Measurements from ENCODE around the gene LTA. TPM values are rescaled to one million over a fixed set of nuclear protein-coding genes. Genes with fewer than 3 reads are reported as not detected.
A peak's percentile ranks its signal among the peaks of the same experiment; 100 is the strongest.

LTA gene
- total RNA-seq, 8 experiments from 2014 or later: 0.11 to 0.76 (median 0.41) TPM; not detected in 2

- H3K4me1 ChIP-seq (replicated peaks in 1 of 2): no peaks in the 10 kb centered on the region
- WGBS, 10 experiments: 55 to 100% (median 67%) methylated on average over 1 to 2 of the region's 2 CpGs; no CpG with 5 or more reads in 5 of the 10 experiments
- no peak for ATAC-seq (replicated peaks in 6 of 8)
- in situ Hi-C loops (cut with MboI; ENCODE audit: low pct_unique_long_range_greater_than_20kb in 2 of 9, low sequenced_read_pairs in 9 of 9, unreplicated experiment in 9 of 9): no loop called here
- H3K27ac ChIP-seq: no peak overlapping the region
- H3K4me3 ChIP-seq: no peak overlapping the region
Measured at GRCh38 chr6:31617010-31617409, 44.9 kb downstream of the LTA start.

GRCh38 chr6:31619805-31620585 lies 47.9 kb downstream of the LTA start:
- peak; percentile 82 to 91 (median 90) for ATAC-seq (replicated peaks in 6 of 8)
- H3K4me3 ChIP-seq: peak overlapping the region; percentile 58 to 91 (median 85)
- WGBS, 10 experiments: 0 to 20% (median 1%) methylated on average over 2 to 22 of the region's 50 CpGs; no CpG with 5 or more reads in 1 of the 10 experiments
- peaks cover 7 to 9% of the 10 kb centered on the region in 2 donors for H3K4me1 ChIP-seq (replicated peaks in 1 of 2)
- peak overlapping the region; percentile 97 to 98 for H3K27ac ChIP-seq
- in situ Hi-C loops (cut with MboI; ENCODE audit: low pct_unique_long_range_greater_than_20kb in 2 of 9, low sequenced_read_pairs in 9 of 9, unreplicated experiment in 9 of 9): no loop called here

- whole genome bisulfite sequencing, 10 experiments: 0% methylated on average over 3 to 4 of the region's 67 CpGs; no CpG with 5 or more reads in 6 of the 10 experiments
- H3K4me3 ChIP-seq: peak within 1 kb of the TSS; percentile 58 to 91 (median 85)
- H3K27ac ChIP-seq: peak within 1 kb of the TSS; percentile 97 to 98
- peaks cover 7 to 9% of the 10 kb centered on the region in 2 donors for H3K4me1 ChIP-seq (replicated peaks in 1 of 2)
- in situ Hi-C loops (cut with MboI; ENCODE audit: low pct_unique_long_range_greater_than_20kb in 2 of 9, low sequenced_read_pairs in 9 of 9, unreplicated experiment in 9 of 9): no loop called here
- ATAC-seq (replicated peaks in 6 of 8): peak; percentile 16 to 75 (median 70)
Measured at GRCh38 chr6:31620586-31621319, 48.7 kb downstream of the LTA start, which contains the start of gene PRRC2A. Gene PRRC2A, plus strand, starts transcription at chr6:31620715. Its CDS starts 2,075 bp downstream, at chr6:31622790.

- in situ Hi-C loops (cut with MboI; ENCODE audit: low pct_unique_long_range_greater_than_20kb in 2 of 9, low sequenced_read_pairs in 9 of 9, unreplicated experiment in 9 of 9): no loop called here
- WGBS, 10 experiments: 0 to 3% (median 1%) methylated on average over 6 to 14 of the region's 15 CpGs
- Histone ChIP-seq H3K4me3 (peak overlapping the region; percentile 58 to 91 (median 85)), H3K27ac (peak overlapping the region; percentile 91 to 96), H3K4me1 (replicated peaks in 1 of 2) (peaks cover 7 to 9% of the 10 kb centered on the region in 2 donors)
- no peak for ATAC-seq (replicated peaks in 6 of 8)
Measured at GRCh38 chr6:31621320-31621939, 49.3 kb downstream of the LTA start.

GRCh38 chr6:31621991-31622390 lies 49.9 kb downstream of the LTA start:
- peak overlapping the region in 1 of 2 donors; percentile 96 for H3K27ac ChIP-seq
- peak overlapping the region; percentile 58 to 91 (median 85) for H3K4me3 ChIP-seq
- WGBS, 10 experiments: 0 to 9% (median 0%) methylated on average over 1 to 4 of the region's 4 CpGs; no CpG with 5 or more reads in 2 of the 10 experiments

GRCh38 chr6:31622684-31623091 lies 50.6 kb downstream of the LTA start:
- no peak for ATAC-seq (replicated peaks in 6 of 8)
- H3K4me1 ChIP-seq (replicated peaks in 1 of 2): peaks cover 7 to 9% of the 10 kb centered on the region in 2 donors
- peak overlapping the region in 4 of 5 donors; percentile 82 to 91 (median 88) for H3K4me3 ChIP-seq
- in situ Hi-C loops (cut with MboI; ENCODE audit: low pct_unique_long_range_greater_than_20kb in 2 of 9, low sequenced_read_pairs in 9 of 9, unreplicated experiment in 9 of 9): no loop called here
- 45 to 100% (median 75%) methylated on average over 2 to 10 of the region's 10 CpGs; no CpG with 5 or more reads in 1 of the 10 experiments for WGBS, 10 experiments
- no peak overlapping the region for H3K27ac ChIP-seq

More at GRCh38 chr6:31621991-31622390, 49.9 kb downstream of the LTA start:
- in situ Hi-C loops (cut with MboI; ENCODE audit: low pct_unique_long_range_greater_than_20kb in 2 of 9, low sequenced_read_pairs in 9 of 9, unreplicated experiment in 9 of 9): no loop called here
- no peak for ATAC-seq (replicated peaks in 6 of 8)
- peaks cover 7 to 9% of the 10 kb centered on the region in 2 donors for H3K4me1 ChIP-seq (replicated peaks in 1 of 2)

Other genes starting within 250 kb of the LTA start
- gene HLA-B, start 215.1 kb upstream of the LTA start, total RNA-seq: 1,000 to 10,000 TPM in 2 of 8 experiments, 100 to 1,000 TPM in 2, 10 to 100 TPM in 4; 32.0 to 4,986 (median 164) TPM
- gene MICA, start 168.7 kb upstream of the LTA start, total RNA-seq: 10 to 100 TPM in 4 of 8 experiments, 1 to 10 TPM in 4; 4.1 to 64.5 (median 10.3) TPM
- 1 to 10 TPM in 5 of 8 experiments, under 1 TPM in 2, not detected in 1; 0.49 to 4.2 (median 1.9) TPM for gene MICB, start 74.1 kb upstream of the LTA start, total RNA-seq
- gene MCCD1, start 43.3 kb upstream of the LTA start, total RNA-seq: 1 to 10 TPM in 2 of 8 experiments, under 1 TPM in 5, not detected in 1; 0.38 to 1.9 (median 0.75) TPM
- gene DDX39B, start 30.3 kb upstream of the LTA start, total RNA-seq: 100 to 1,000 TPM; 238 to 564 (median 386) TPM
- gene ATP6V1G2, start 25.7 kb upstream of the LTA start, total RNA-seq: 100 to 1,000 TPM in 2 of 8 experiments, 10 to 100 TPM in 3, 1 to 10 TPM in 2, under 1 TPM in 1; 0.25 to 110 (median 48.1) TPM
- 10 to 100 TPM; 24.2 to 44.5 (median 31.6) TPM for gene NFKBIL1, start 24.7 kb upstream of the LTA start, total RNA-seq
- gene TNF, start 3.3 kb downstream of the LTA start, total RNA-seq: 1 to 10 TPM in 1 of 8 experiments, under 1 TPM in 3, not detected in 4; 0.17 to 3.9 (median 0.68) TPM
- 1 to 10 TPM in 2 of 8 experiments, under 1 TPM in 5, not detected in 1; 0.18 to 1.9 (median 0.81) TPM for gene LTB, start 10.1 kb downstream of the LTA start, total RNA-seq
- gene LST1, start 14.0 kb downstream of the LTA start, total RNA-seq: 1 to 10 TPM in 2 of 8 experiments, under 1 TPM in 5, not detected in 1; 0.21 to 2.6 (median 0.63) TPM
- under 1 TPM in 3 of 8 experiments, not detected in 5; 0.29 to 0.71 (median 0.31) TPM for gene NCR3, start 20.7 kb downstream of the LTA start, total RNA-seq
- 1 to 10 TPM in 5 of 8 experiments, not detected in 3; 1.1 to 3.1 (median 2.0) TPM for gene AIF1, start 42.9 kb downstream of the LTA start, total RNA-seq
- gene PRRC2A, start 48.4 kb downstream of the LTA start, total RNA-seq: 100 to 1,000 TPM in 4 of 8 experiments, 10 to 100 TPM in 4; 53.2 to 259 (median 92.0) TPM
- gene BAG6, start 80.4 kb downstream of the LTA start, total RNA-seq: 100 to 1,000 TPM; 159 to 322 (median 247) TPM
- 1 to 10 TPM; 2.3 to 6.8 (median 5.3) TPM for gene APOM, start 83.6 kb downstream of the LTA start, total RNA-seq
- gene C6orf47, start 88.5 kb downstream of the LTA start, total RNA-seq: 10 to 100 TPM; 10.8 to 24.6 (median 15.5) TPM
- gene GPANK1, start 92.7 kb downstream of the LTA start, total RNA-seq: 10 to 100 TPM; 15.2 to 27.2 (median 22.0) TPM
- gene CSNK2B, start 93.8 kb downstream of the LTA start, total RNA-seq: 100 to 1,000 TPM; 112 to 225 (median 167) TPM
- gene LY6G5B, start 97.7 kb downstream of the LTA start, total RNA-seq: 10 to 100 TPM in 2 of 8 experiments, 1 to 10 TPM in 6; 3.0 to 20.9 (median 6.3) TPM
- gene LY6G5C, start 108.8 kb downstream of the LTA start, total RNA-seq: 1 to 10 TPM; 1.3 to 7.1 (median 2.8) TPM
- gene ABHD16A, start 131.0 kb downstream of the LTA start, total RNA-seq: 10 to 100 TPM; 43.8 to 69.0 (median 52.5) TPM
- gene LY6G6F, start 134.6 kb downstream of the LTA start, total RNA-seq: not detected
- not detected for gene LY6G6D, start 143.1 kb downstream of the LTA start, total RNA-seq
- gene LY6G6C, start 149.5 kb downstream of the LTA start, total RNA-seq: 1 to 10 TPM in 1 of 8 experiments, under 1 TPM in 4, not detected in 3; 0.16 to 1.6 (median 0.41) TPM
- gene MPIG6B, start 151.1 kb downstream of the LTA start, total RNA-seq: 1 to 10 TPM in 2 of 8 experiments, under 1 TPM in 6; 0.18 to 1.8 (median 0.58) TPM
- gene DDAH2, start 157.0 kb downstream of the LTA start, total RNA-seq: 100 to 1,000 TPM in 5 of 8 experiments, 10 to 100 TPM in 3; 15.5 to 168 (median 120) TPM
- gene CLIC1, start 164.2 kb downstream of the LTA start, total RNA-seq: 100 to 1,000 TPM in 5 of 8 experiments, 10 to 100 TPM in 3; 73.5 to 627 (median 176) TPM
- 10 to 100 TPM in 5 of 8 experiments, 1 to 10 TPM in 3; 3.8 to 65.3 (median 11.3) TPM for gene MSH5, start 167.7 kb downstream of the LTA start, total RNA-seq
- 1 to 10 TPM in 7 of 8 experiments, under 1 TPM in 1; 0.87 to 8.0 (median 2.7) TPM for gene SAPCD1, start 190.4 kb downstream of the LTA start, total RNA-seq
- 1 to 10 TPM in 6 of 8 experiments, under 1 TPM in 2; 0.63 to 2.9 (median 1.4) TPM for gene VWA7, start 205.0 kb downstream of the LTA start, total RNA-seq
- 100 to 1,000 TPM in 2 of 8 experiments, 10 to 100 TPM in 6; 26.4 to 135 (median 52.7) TPM for gene VARS1, start 223.5 kb downstream of the LTA start, total RNA-seq
- 10 to 100 TPM; 34.8 to 79.8 (median 47.1) TPM for gene LSM2, start 234.7 kb downstream of the LTA start, total RNA-seq
- 1 to 10 TPM; 1.0 to 4.3 (median 3.1) TPM for gene HSPA1L, start 243.0 kb downstream of the LTA start, total RNA-seq
- gene HSPA1A, start 243.3 kb downstream of the LTA start, total RNA-seq: 100 to 1,000 TPM in 2 of 8 experiments, 10 to 100 TPM in 6; 29.3 to 514 (median 92.4) TPM

All from motor neuron (in vitro differentiated cells).